ACHN (cell line): ENCODE measurements around the gene SLC5A1.
A peak's percentile ranks its signal among the peaks of the same experiment; 100 is the strongest.
"Not testable (repeated sequence)": the region's sequence is repeated elsewhere in the genome, so short reads cannot be mapped to it uniquely, and the experiment has no call there.

Experiments
- DNase-seq: peaks from one replicate; pipeline ENCODE4 v3.0.0-alpha.2; 2015
- in situ Hi-C: cut with HindIII; loops from 2 replicates; pipeline ENCODE4 v1.10.0; 2017; ENCODE audit warnings: low sequenced_read_pairs, low pct_ligation_motif_present, low pct_unique_long_range_greater_than_20kb

The SLC5A1 gene

GRCh38 chr22:32132783-32133182 lies 89.7 kb downstream of the SLC5A1 start:
- in situ Hi-C loops: no loop called here
- no peak for DNase-seq

- DNase-seq, in situ Hi-C loops: not testable (repeated sequence)
These were observed 91.7 kb downstream of the SLC5A1 start for GRCh38 chr22:32134796-32135195.

GRCh38 chr22:32135958-32136357 lies 92.9 kb downstream of the SLC5A1 start:
- in situ Hi-C loops: not testable (repeated sequence)
- DNase-seq: peak; percentile 52

GRCh38 chr22:32136881-32137280 lies 93.8 kb downstream of the SLC5A1 start:
- in situ Hi-C loops, DNase-seq: not testable (repeated sequence)

- in situ Hi-C loops: not testable (repeated sequence)
- peak; percentile 74 for DNase-seq
These were observed 94.8 kb downstream of the SLC5A1 start for GRCh38 chr22:32137731-32138324.

GRCh38 chr22:32138576-32138975 lies 95.5 kb downstream of the SLC5A1 start:
- in situ Hi-C loops: not testable (repeated sequence)

GRCh38 chr22:32140688-32141087 lies 97.6 kb downstream of the SLC5A1 start:
- in situ Hi-C loops, DNase-seq: not testable (repeated sequence)

More at GRCh38 chr22:32138576-32138975, 95.5 kb downstream of the SLC5A1 start:
- not testable (repeated sequence) for DNase-seq

- DNase-seq: no peak
- in situ Hi-C loops: no loop called here
These were observed 99.5 kb downstream of the SLC5A1 start for GRCh38 chr22:32142600-32142999.

- in situ Hi-C loops: no loop called here
- no peak for DNase-seq
These were observed 101.6 kb downstream of the SLC5A1 start for GRCh38 chr22:32144496-32145274.

GRCh38 chr22:32147128-32147527 lies 104.1 kb downstream of the SLC5A1 start:
- in situ Hi-C loops, DNase-seq: not testable (repeated sequence)

- in situ Hi-C loops, DNase-seq: not testable (repeated sequence)
These were observed 105.3 kb downstream of the SLC5A1 start for GRCh38 chr22:32148372-32148771.

- in situ Hi-C loops, DNase-seq: not testable (repeated sequence)
These were observed 107.6 kb downstream of the SLC5A1 start for GRCh38 chr22:32150647-32151046.

GRCh38 chr22:32151641-32152040 lies 108.6 kb downstream of the SLC5A1 start:
- in situ Hi-C loops, DNase-seq: not testable (repeated sequence)

- in situ Hi-C loops, DNase-seq: not testable (repeated sequence)
These were observed 111.7 kb downstream of the SLC5A1 start for GRCh38 chr22:32154727-32155126.

GRCh38 chr22:32157632-32158031 lies 114.6 kb downstream of the SLC5A1 start:
- DNase-seq, in situ Hi-C loops: not testable (repeated sequence)

- no peak for DNase-seq
- in situ Hi-C loops: no loop called here
These were observed 115.9 kb downstream of the SLC5A1 start, which contains the start of gene C22orf42 for GRCh38 chr22:32158712-32159533. Gene C22orf42, minus strand, starts transcription at chr22:32159303. Its CDS starts 88 bp downstream, at chr22:32159215.

- DNase-seq, in situ Hi-C loops: not testable (repeated sequence)
These were observed 117.3 kb downstream of the SLC5A1 start for GRCh38 chr22:32160411-32160810.
